ENCODE data around the gene ATP9A. TPM values are rescaled to one million over a fixed set of nuclear protein-coding genes. Genes with fewer than 3 reads are reported as not detected.

The ATP9A gene
- total and polyA plus RNA-seq, 2 donors (not counting 1 experiment from before 2014, with no cell fraction given) = 23.3 to 96.3 TPM

DNA sequence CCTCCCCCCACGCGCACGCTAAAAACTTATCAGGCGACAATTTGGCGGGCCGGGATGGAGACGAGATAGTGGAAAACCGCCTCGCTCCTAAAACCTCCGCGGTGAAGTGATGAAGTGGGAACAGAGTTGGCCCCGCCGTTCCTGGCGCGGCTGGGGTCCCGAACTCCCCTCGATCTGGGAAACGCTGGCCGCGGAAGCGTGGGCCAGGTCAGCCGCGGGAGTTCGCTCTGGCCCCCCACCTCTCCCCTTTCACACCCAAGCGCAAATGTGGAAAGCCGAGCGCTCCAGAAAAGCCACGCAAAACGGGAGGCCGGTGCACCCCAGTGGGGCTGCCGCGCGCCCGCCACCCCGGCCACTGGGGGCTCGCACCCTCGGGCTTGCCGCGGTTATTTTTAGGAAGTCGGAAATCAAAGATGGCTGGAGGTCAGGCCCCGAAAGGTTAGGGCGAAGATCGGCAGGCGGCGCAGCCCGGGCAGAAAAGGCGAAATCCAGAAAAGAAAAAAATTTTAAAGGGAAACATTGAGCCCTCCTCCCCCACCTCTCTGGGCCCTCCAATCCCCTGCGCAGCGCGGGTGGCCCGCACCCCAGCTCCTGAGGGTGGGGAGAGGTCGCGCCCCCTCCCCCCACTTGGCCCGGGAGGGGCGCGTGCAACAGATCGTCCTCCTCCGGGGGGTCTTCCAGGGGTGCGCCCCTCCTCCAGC is 33.1 kb upstream of the ATP9A start:
- H3K9me3 ChIP-seq (ENCODE audit: control insufficient read depth, insufficient read depth, low read depth, low read length) = no peaks in the 10 kb centered on the region
- H3K4me2 ChIP-seq (ENCODE audit: extremely low read depth, insufficient read depth, low read length) = peak overlapping the region; percentile 85
- peak overlapping the region; percentile 45 for H2AFZ ChIP-seq (ENCODE audit: low read length)
- H3K79me2 ChIP-seq (ENCODE audit: control insufficient read depth, insufficient read depth, low read length) = no peaks in the 10 kb centered on the region
- DNase-seq (ENCODE audit: low read depth in 2 of 2) = peak in 1 of 2 donors; percentile 7
- peak; percentile 59 for TF ChIP-seq EZH2 (IDR thresholded peaks at IDR 0.05; ENCODE audit: low read length, missing control alignments)
- TF ChIP-seq, protein P1, sequence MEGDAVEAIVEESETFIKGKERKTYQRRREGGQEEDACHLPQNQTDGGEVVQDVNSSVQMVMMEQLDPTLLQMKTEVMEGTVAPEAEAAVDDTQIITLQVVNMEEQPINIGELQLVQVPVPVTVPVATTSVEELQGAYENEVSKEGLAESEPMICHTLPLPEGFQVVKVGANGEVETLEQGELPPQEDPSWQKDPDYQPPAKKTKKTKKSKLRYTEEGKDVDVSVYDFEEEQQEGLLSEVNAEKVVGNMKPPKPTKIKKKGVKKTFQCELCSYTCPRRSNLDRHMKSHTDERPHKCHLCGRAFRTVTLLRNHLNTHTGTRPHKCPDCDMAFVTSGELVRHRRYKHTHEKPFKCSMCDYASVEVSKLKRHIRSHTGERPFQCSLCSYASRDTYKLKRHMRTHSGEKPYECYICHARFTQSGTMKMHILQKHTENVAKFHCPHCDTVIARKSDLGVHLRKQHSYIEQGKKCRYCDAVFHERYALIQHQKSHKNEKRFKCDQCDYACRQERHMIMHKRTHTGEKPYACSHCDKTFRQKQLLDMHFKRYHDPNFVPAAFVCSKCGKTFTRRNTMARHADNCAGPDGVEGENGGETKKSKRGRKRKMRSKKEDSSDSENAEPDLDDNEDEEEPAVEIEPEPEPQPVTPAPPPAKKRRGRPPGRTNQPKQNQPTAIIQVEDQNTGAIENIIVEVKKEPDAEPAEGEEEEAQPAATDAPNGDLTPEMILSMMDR (conservative IDR thresholded peaks at IDR 0.05 in 1 of 2, IDR thresholded peaks at IDR 0.05 in 1 of 2; ENCODE audit: low read depth in 1 of 2, low read length in 2 of 2) = peak in 1 of 2 donors; percentile 10
- H3K36me3 ChIP-seq (ENCODE audit: control insufficient read depth, insufficient read depth, low read length) = no peaks in the 10 kb centered on the region
- H3K4me1 ChIP-seq (ENCODE audit: control insufficient read depth, extremely low read depth, insufficient read depth, low read length) = peaks cover 4% of the 10 kb centered on the region
- peaks cover 2% of the 10 kb centered on the region for H3K27me3 ChIP-seq (ENCODE audit: control insufficient read depth, insufficient read depth, low read length)
- H3K4me3 ChIP-seq (replicated peaks in 1 of 4; ENCODE audit: control extremely low read depth in 1 of 4, insufficient read depth in 1 of 4, low read depth in 3 of 4, low read length in 4 of 4) = peak overlapping the region; percentile 43 to 63 (median 56)
- no peaks in the 10 kb centered on the region for H4K20me1 ChIP-seq (ENCODE audit: control insufficient read depth, extremely low read depth, insufficient read depth, low read length)
- H3K9ac ChIP-seq (ENCODE audit: insufficient read depth, low read length) = no peak overlapping the region
- no peak overlapping the region for H3K27ac ChIP-seq (ENCODE audit: insufficient read depth, low read length)

DNA sequence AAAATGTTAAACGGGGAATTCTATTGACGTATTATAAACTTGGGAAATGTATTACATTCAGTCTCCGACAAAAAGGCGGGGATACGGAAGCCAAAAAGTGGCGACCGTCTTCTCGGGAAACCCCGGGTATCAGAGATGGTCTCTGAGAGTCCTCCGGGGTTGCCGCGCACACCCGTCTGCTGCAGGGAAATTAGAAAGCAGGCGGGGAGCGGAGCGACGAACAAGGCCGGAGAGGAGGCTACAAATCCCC is 32.6 kb upstream of the ATP9A start:
- H3K27ac ChIP-seq (ENCODE audit: insufficient read depth, low read length) = no peak overlapping the region
- no peaks in the 10 kb centered on the region for H3K79me2 ChIP-seq (ENCODE audit: control insufficient read depth, insufficient read depth, low read length)
- H3K4me2 ChIP-seq (ENCODE audit: extremely low read depth, insufficient read depth, low read length) = peak overlapping the region; percentile 85
- H3K9me3 ChIP-seq (ENCODE audit: control insufficient read depth, insufficient read depth, low read depth, low read length) = no peaks in the 10 kb centered on the region
- no peaks in the 10 kb centered on the region for H4K20me1 ChIP-seq (ENCODE audit: control insufficient read depth, extremely low read depth, insufficient read depth, low read length)
- H3K4me1 ChIP-seq (ENCODE audit: control insufficient read depth, extremely low read depth, insufficient read depth, low read length) = peaks cover 4% of the 10 kb centered on the region
- H2AFZ ChIP-seq (ENCODE audit: low read length) = peak overlapping the region; percentile 7
- no peaks in the 10 kb centered on the region for H3K36me3 ChIP-seq (ENCODE audit: control insufficient read depth, insufficient read depth, low read length)
- peak overlapping the region; percentile 43 to 63 (median 56) for H3K4me3 ChIP-seq (replicated peaks in 1 of 4; ENCODE audit: control extremely low read depth in 1 of 4, insufficient read depth in 1 of 4, low read depth in 3 of 4, low read length in 4 of 4)
- H3K9ac ChIP-seq (ENCODE audit: insufficient read depth, low read length) = no peak overlapping the region
- peaks cover 2% of the 10 kb centered on the region for H3K27me3 ChIP-seq (ENCODE audit: control insufficient read depth, insufficient read depth, low read length)
- DNase-seq (ENCODE audit: low read depth in 2 of 2) = peak; percentile 15 to 21
- TF ChIP-seq, protein P1 (conservative IDR thresholded peaks at IDR 0.05 in 1 of 2, IDR thresholded peaks at IDR 0.05 in 1 of 2; ENCODE audit: low read depth in 1 of 2, low read length in 2 of 2) = no peak
- TF ChIP-seq EZH2 (IDR thresholded peaks at IDR 0.05; ENCODE audit: low read length, missing control alignments) = no peak

DNA sequence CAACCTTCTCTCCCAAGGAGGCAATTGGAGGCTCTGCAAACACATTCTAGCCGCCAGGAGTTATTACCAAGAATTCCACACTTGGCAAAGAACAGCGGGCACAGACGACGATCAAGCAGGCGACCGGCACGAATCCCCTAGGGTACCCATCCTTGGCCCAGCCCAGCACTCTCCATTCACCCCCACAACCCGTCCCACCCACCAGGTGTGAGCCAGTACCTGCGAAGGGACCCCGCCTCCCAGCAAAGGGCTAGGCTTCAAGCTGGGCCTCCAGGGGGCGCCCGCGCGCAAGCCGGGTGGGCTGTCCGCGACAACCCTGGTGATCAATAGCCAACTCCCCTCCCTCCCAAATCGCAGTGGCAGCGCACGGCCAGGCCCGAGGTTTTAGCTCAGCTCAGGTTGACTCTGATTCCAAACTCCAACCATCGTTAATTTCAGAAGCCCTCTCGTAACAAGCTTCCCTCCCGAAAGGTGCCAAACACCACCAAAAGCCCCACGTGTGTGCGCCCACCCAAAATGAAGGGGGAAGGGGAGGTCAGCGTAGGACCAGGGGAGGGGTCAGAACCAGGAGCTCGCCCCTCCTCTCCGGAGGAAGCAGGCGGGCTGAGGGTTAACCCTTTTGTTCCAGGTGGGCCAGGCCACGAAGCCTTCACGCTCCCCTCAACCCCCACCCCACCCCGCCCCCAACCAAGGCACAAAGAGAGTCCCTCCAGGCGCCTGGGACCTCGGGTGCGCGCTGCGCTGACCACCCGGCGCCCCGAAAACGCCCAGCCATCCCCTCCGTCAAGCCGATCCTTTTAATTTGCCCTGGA is 32.1 kb upstream of the ATP9A start:
- H3K27me3 ChIP-seq (ENCODE audit: control insufficient read depth, insufficient read depth, low read length) = peaks cover 2% of the 10 kb centered on the region
- peak; percentile 23 to 39 for DNase-seq (ENCODE audit: low read depth in 2 of 2)
- H3K9ac ChIP-seq (ENCODE audit: insufficient read depth, low read length) = no peak overlapping the region
- TF ChIP-seq EZH2 (IDR thresholded peaks at IDR 0.05; ENCODE audit: low read length, missing control alignments) = no peak
- TF ChIP-seq, protein P1 (conservative IDR thresholded peaks at IDR 0.05 in 1 of 2, IDR thresholded peaks at IDR 0.05 in 1 of 2; ENCODE audit: low read depth in 1 of 2, low read length in 2 of 2) = peak; percentile 85 to 89
- no peak overlapping the region for H3K27ac ChIP-seq (ENCODE audit: insufficient read depth, low read length)
- H3K4me3 ChIP-seq (replicated peaks in 1 of 4; ENCODE audit: control extremely low read depth in 1 of 4, insufficient read depth in 1 of 4, low read depth in 3 of 4, low read length in 4 of 4) = peak overlapping the region; percentile 38 to 63 (median 56)
- no peaks in the 10 kb centered on the region for H3K36me3 ChIP-seq (ENCODE audit: control insufficient read depth, insufficient read depth, low read length)
- H4K20me1 ChIP-seq (ENCODE audit: control insufficient read depth, extremely low read depth, insufficient read depth, low read length) = no peaks in the 10 kb centered on the region
- no peaks in the 10 kb centered on the region for H3K79me2 ChIP-seq (ENCODE audit: control insufficient read depth, insufficient read depth, low read length)
- peak overlapping the region; percentile 23 for H2AFZ ChIP-seq (ENCODE audit: low read length)
- no peaks in the 10 kb centered on the region for H3K9me3 ChIP-seq (ENCODE audit: control insufficient read depth, insufficient read depth, low read depth, low read length)
- peaks cover 4% of the 10 kb centered on the region for H3K4me1 ChIP-seq (ENCODE audit: control insufficient read depth, extremely low read depth, insufficient read depth, low read length)
- H3K4me2 ChIP-seq (ENCODE audit: extremely low read depth, insufficient read depth, low read length) = peak overlapping the region; percentile 85
